ENCODE results near the gene FAM221A. TPM values are rescaled to one million over a fixed set of nuclear protein-coding genes. Genes with fewer than 3 reads are reported as not detected.

The FAM221A gene
- total and polyA plus RNA-seq, 4 donors: 9.2 to 18.3 (median 11.1) TPM

DNA sequence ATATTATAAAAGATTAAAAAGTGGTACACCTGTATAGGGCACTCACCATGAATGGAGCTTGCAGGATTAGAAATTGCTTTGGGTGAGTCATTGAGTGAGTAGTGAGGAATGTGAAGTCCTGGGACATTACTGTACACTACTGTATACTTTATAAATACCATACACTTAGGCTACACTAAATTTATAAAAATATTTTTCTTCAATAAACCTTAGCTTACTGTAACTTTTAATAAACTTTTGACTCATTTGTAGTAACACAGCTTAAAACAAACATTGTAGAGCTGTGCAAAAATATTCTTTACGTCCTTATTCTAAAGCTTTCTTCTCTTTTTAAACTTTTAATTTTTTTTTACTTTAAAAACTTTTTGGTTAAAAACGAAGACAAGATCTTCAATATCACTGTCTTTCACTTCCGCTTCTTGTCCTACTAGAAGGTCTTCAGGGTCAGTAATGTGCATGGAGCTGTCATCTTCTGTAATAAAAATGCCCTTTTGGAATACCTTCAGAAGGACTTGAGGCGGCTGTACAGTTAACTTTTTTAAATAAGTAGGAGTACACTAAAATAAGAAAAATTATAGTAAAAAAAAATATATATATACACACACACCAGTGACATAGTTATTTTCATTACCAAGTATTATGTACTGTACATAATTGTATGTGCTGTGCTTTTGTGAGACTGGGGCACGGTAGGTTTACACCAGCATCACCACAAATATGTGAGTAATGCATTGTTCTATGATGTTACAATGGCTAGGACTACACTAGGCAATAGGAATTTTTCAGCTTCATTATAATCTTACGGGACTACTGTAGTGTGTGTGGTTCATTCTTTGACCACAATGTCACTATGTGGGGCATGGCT lies 33.5 kb downstream of the FAM221A start:
- Histone ChIP-seq H3K9me3 (ENCODE audit: control insufficient read depth in 4 of 4, insufficient read depth in 3 of 4, low read length in 3 of 4) (no peaks in the 10 kb centered on the region), H3K9ac (ENCODE audit: insufficient read depth in 1 of 2, low read length in 2 of 2) (no peak overlapping the region), H3K27me3 (ENCODE audit: control insufficient read depth in 3 of 3, insufficient read depth in 3 of 3, low read length in 2 of 3) (no peaks in the 10 kb centered on the region), H3K27ac (ENCODE audit: low read depth in 1 of 2, low read length in 1 of 2) (no peak overlapping the region), H3K4me3 (no peak overlapping the region), H3K4me1 (ENCODE audit: control insufficient read depth in 5 of 5, insufficient read depth in 5 of 5, low read length in 5 of 5) (no peaks in the 10 kb centered on the region), H3K36me3 (ENCODE audit: control insufficient read depth in 4 of 4, insufficient read depth in 4 of 4, low read length in 4 of 4) (no peaks in the 10 kb centered on the region)
- no peak for TF ChIP-seq CTCF (IDR thresholded peaks at IDR 0.05; ENCODE audit: control extremely low read depth, extremely low read depth)
- ATAC-seq (ENCODE audit: insufficient read depth, low FRiP score): no peak
- 82 to 87% methylated on average over 6 of the region's 6 CpGs for WGBS, 2 donors
- no peak for DNase-seq

- 61 to 71% methylated on average over 2 of the region's 2 CpGs for WGBS, 2 donors
- no peaks in the 10 kb centered on the region for H3K36me3 ChIP-seq (ENCODE audit: control insufficient read depth in 4 of 4, insufficient read depth in 4 of 4, low read length in 4 of 4)
- no peak for TF ChIP-seq CTCF (IDR thresholded peaks at IDR 0.05; ENCODE audit: control extremely low read depth, extremely low read depth)
- H3K27me3 ChIP-seq (ENCODE audit: control insufficient read depth in 3 of 3, insufficient read depth in 3 of 3, low read length in 2 of 3): no peaks in the 10 kb centered on the region
- H3K9me3 ChIP-seq (ENCODE audit: control insufficient read depth in 4 of 4, insufficient read depth in 3 of 4, low read length in 3 of 4): no peaks in the 10 kb centered on the region
- H3K27ac ChIP-seq (ENCODE audit: low read depth in 1 of 2, low read length in 1 of 2): no peak overlapping the region
- no peaks in the 10 kb centered on the region for H3K4me1 ChIP-seq (ENCODE audit: control insufficient read depth in 5 of 5, insufficient read depth in 5 of 5, low read length in 5 of 5)
- ATAC-seq (ENCODE audit: insufficient read depth, low FRiP score): no peak
- H3K9ac ChIP-seq (ENCODE audit: insufficient read depth in 1 of 2, low read length in 2 of 2): no peak overlapping the region
- no peak overlapping the region for H3K4me3 ChIP-seq
- DNase-seq: no peak
These were observed 34.1 kb downstream of the FAM221A start for GRCh38 chr7:23714150-23714464.

- no peak overlapping the region for H3K27ac ChIP-seq (ENCODE audit: low read depth in 1 of 2, low read length in 1 of 2)
- 50 to 71% methylated on average over 1 of the region's 1 CpG for WGBS, 2 donors
- TF ChIP-seq CTCF (IDR thresholded peaks at IDR 0.05; ENCODE audit: control extremely low read depth, extremely low read depth): no peak
- ATAC-seq (ENCODE audit: insufficient read depth, low FRiP score) (no peak), DNase-seq (no peak)
- H3K9ac ChIP-seq (ENCODE audit: insufficient read depth in 1 of 2, low read length in 2 of 2): no peak overlapping the region
- no peaks in the 10 kb centered on the region for H3K9me3 ChIP-seq (ENCODE audit: control insufficient read depth in 4 of 4, insufficient read depth in 3 of 4, low read length in 3 of 4)
- H3K4me3 ChIP-seq: no peak overlapping the region
- no peaks in the 10 kb centered on the region for H3K36me3 ChIP-seq (ENCODE audit: control insufficient read depth in 4 of 4, insufficient read depth in 4 of 4, low read length in 4 of 4)
- H3K27me3 ChIP-seq (ENCODE audit: control insufficient read depth in 3 of 3, insufficient read depth in 3 of 3, low read length in 2 of 3): no peaks in the 10 kb centered on the region
- H3K4me1 ChIP-seq (ENCODE audit: control insufficient read depth in 5 of 5, insufficient read depth in 5 of 5, low read length in 5 of 5): no peaks in the 10 kb centered on the region
These were observed 34.6 kb downstream of the FAM221A start for GRCh38 chr7:23714579-23714978.

All from lung (tissue), 12 donors.